Choroid plexus epithelial cell (primary cell): ENCODE results near the gene SLC38A9.
"Not testable (repeated sequence)": the region's sequence is repeated elsewhere in the genome, so short reads cannot be mapped to it uniquely, and the experiment has no call there.

Experiments used
- DNase-seq: peaks from one replicate; pipeline ENCODE4 v3.0.0-alpha.2; 2010; ENCODE audit warnings: low read depth
- H3K4me3 ChIP-seq: 2 replicates; pipeline ENCODE4 v1.5.1; 2011; ENCODE audit warnings: low read depth, mild to moderate bottlenecking, control low read depth, low read length, moderate library complexity
- CTCF ChIP-seq: conservative IDR thresholded peaks from 2 replicates; pipeline ENCODE4 v1.5.1; 2011; ENCODE audit warnings: low read depth, mild to moderate bottlenecking, control low read depth, inconsistent platforms, low read length, moderate library complexity

SLC38A9 gene

GRCh38 chr5:55708732-55709131 is 3.4 kb downstream of the SLC38A9 start:
- H3K4me3 ChIP-seq: no peak overlapping the region
- no peak for TF ChIP-seq CTCF
- DNase-seq: peak; percentile 6

GRCh38 chr5:55706230-55706629 is 5.9 kb downstream of the SLC38A9 start:
- no peak for DNase-seq
- TF ChIP-seq CTCF: no peak
- H3K4me3 ChIP-seq: no peak overlapping the region

GRCh38 chr5:55702598-55703345 is 9.4 kb downstream of the SLC38A9 start:
- H3K4me3 ChIP-seq: no peak overlapping the region
- TF ChIP-seq CTCF: no peak
- DNase-seq: no peak

- no peak for TF ChIP-seq CTCF
- H3K4me3 ChIP-seq: no peak overlapping the region
- DNase-seq: no peak
These were observed 10.5 kb downstream of the SLC38A9 start for GRCh38 chr5:55701462-55702103.

GRCh38 chr5:55700745-55701144 is 11.4 kb downstream of the SLC38A9 start:
- DNase-seq: no peak
- no peak overlapping the region for H3K4me3 ChIP-seq
- no peak for TF ChIP-seq CTCF

- H3K4me3 ChIP-seq: no peak overlapping the region
- no peak for DNase-seq
- no peak for TF ChIP-seq CTCF
These were observed 13.0 kb downstream of the SLC38A9 start for GRCh38 chr5:55699041-55699688.

GRCh38 chr5:55696704-55697103 is 15.4 kb downstream of the SLC38A9 start:
- not testable (repeated sequence) for DNase-seq, H3K4me3 ChIP-seq
